ENCODE results near the gene CENPV.

Gene CENPV

GRCh38 chr17:16358394-16358793, 5.1 kb upstream of the CENPV start:
- no peak for DNase-seq

- no peak for DNase-seq
Measured at GRCh38 chr17:16354585-16354984, 1.3 kb upstream of the CENPV start.

GRCh38 chr17:16352667-16353316, 477 bp downstream of the CENPV start:
- peak; percentile 45 for DNase-seq

GRCh38 chr17:16352303-16352666, 984 bp downstream of the CENPV start:
- DNase-seq = peak; percentile 51

GRCh38 chr17:16351831-16352230, 1.4 kb downstream of the CENPV start:
- DNase-seq = peak; percentile 71

- DNase-seq = no peak
Measured at GRCh38 chr17:16349431-16349830, 3.8 kb downstream of the CENPV start.

- no peak for DNase-seq
Measured at GRCh38 chr17:16348586-16348985, 4.7 kb downstream of the CENPV start.

- no peak for DNase-seq
Measured at GRCh38 chr17:16346721-16347271, 6.5 kb downstream of the CENPV start.

GRCh38 chr17:16345565-16345964, 7.7 kb downstream of the CENPV start:
- no peak for DNase-seq

- DNase-seq = no peak
Measured at GRCh38 chr17:16343569-16343968, 9.7 kb downstream of the CENPV start.

GRCh38 chr17:16342979-16343378, 10.3 kb downstream of the CENPV start:
- peak; percentile 12 for DNase-seq

GRCh38 chr17:16339959-16340358, 13.3 kb downstream of the CENPV start:
- no peak for DNase-seq

- no peak for DNase-seq
Measured at GRCh38 chr17:16339402-16339801, 13.9 kb downstream of the CENPV start.

- no peak for DNase-seq
Measured at GRCh38 chr17:16338391-16338790, 14.9 kb downstream of the CENPV start.

- DNase-seq = peak; percentile 26
Measured at GRCh38 chr17:16329519-16330271, 23.6 kb downstream of the CENPV start.

- DNase-seq = no peak
Measured at GRCh38 chr17:16328997-16329396, 24.3 kb downstream of the CENPV start.

GRCh38 chr17:16327018-16327417, 26.3 kb downstream of the CENPV start:
- DNase-seq = no peak

GRCh38 chr17:16325964-16326363, 27.3 kb downstream of the CENPV start:
- DNase-seq = no peak

- DNase-seq = peak; percentile 79
Measured at GRCh38 chr17:16322636-16323035, 30.6 kb downstream of the CENPV start.

- no peak for DNase-seq
Measured at GRCh38 chr17:16319969-16320368, 33.3 kb downstream of the CENPV start.

- DNase-seq = no peak
Measured at GRCh38 chr17:16314859-16315258, 38.4 kb downstream of the CENPV start.

GRCh38 chr17:16314189-16314588, 39.1 kb downstream of the CENPV start:
- no peak for DNase-seq

GRCh38 chr17:16313139-16314090, 39.9 kb downstream of the CENPV start:
- no peak for DNase-seq
